MM.1S (cell line): ENCODE results near the gene SLC2A13.

Experiments used
- DNase-seq: peaks from one replicate; pipeline ENCODE4 v3.0.0-alpha.2; 2015
- H2AFZ ChIP-seq: fragments of 300-600 bp; sonication (generic); 2 replicates; pipeline ENCODE4 v1.6.0; 2016; ENCODE audit warnings: antibody characterized with exemption, low read length
- H3F3A ChIP-seq: fragments of 300-600 bp; sonication (generic); 2 replicates; pipeline ENCODE4 v1.6.1; 2016; ENCODE audit warnings: mild to moderate bottlenecking, antibody characterized with exemption, low read length, moderate library complexity, mixed read lengths; ENCODE audit not compliant: insufficient read depth
- H3K27ac ChIP-seq: fragments of 300-600 bp; sonication (generic); 2 replicates; pipeline ENCODE4 v1.5.1; 2016; ENCODE audit warnings: mild to moderate bottlenecking, low read length
- H3K27me3 ChIP-seq: fragments of 300-600 bp; sonication (generic); replicated peaks from 2 replicates; pipeline ENCODE4 v1.6.0; 2016; ENCODE audit warnings: low read length; ENCODE audit not compliant: insufficient read depth
- H3K36me3 ChIP-seq: fragments of 300-600 bp; sonication (generic); replicated peaks from 2 replicates; pipeline ENCODE4 v1.6.1; 2016; ENCODE audit warnings: mild to moderate bottlenecking, low read length, mixed read lengths; ENCODE audit not compliant: insufficient read depth
- H3K4me1 ChIP-seq: fragments of 300-600 bp; sonication (generic); 2 replicates; pipeline ENCODE4 v1.6.1; 2016; ENCODE audit warnings: low read length, mixed read lengths
- H3K4me2 ChIP-seq: fragments of 300-600 bp; sonication (generic); 2 replicates; pipeline ENCODE4 v1.6.0; 2016; ENCODE audit warnings: low read depth, low read length
- H3K4me3 ChIP-seq: fragments of 300-600 bp; sonication (generic); 2 replicates; pipeline ENCODE4 v1.5.1; 2016; ENCODE audit warnings: low read length, mixed read lengths
- H3K79me2 ChIP-seq: fragments of 300-600 bp; sonication (generic); 2 replicates; pipeline ENCODE4 v1.6.1; 2016; ENCODE audit warnings: mixed run types, low read length, mixed read lengths
- H3K9ac ChIP-seq: fragments of 300-600 bp; sonication (generic); 2 replicates; pipeline ENCODE4 v1.6.1; 2016; ENCODE audit warnings: low read length, mixed read lengths
- H3K9me2 ChIP-seq: fragments of 300-600 bp; sonication (generic); replicated peaks from 2 replicates; pipeline ENCODE4 v1.6.1; 2016; ENCODE audit warnings: mild to moderate bottlenecking, low read length, mixed read lengths; ENCODE audit not compliant: insufficient read depth
- H3K9me3 ChIP-seq: fragments of 300-600 bp; sonication (generic); replicated peaks from 2 replicates; pipeline ENCODE4 v1.6.1; 2016; ENCODE audit warnings: mild to moderate bottlenecking, low read length, mixed read lengths; ENCODE audit not compliant: insufficient read depth
- H4K20me1 ChIP-seq: fragments of 300-600 bp; sonication (generic); 2 replicates; pipeline ENCODE4 v1.6.1; 2016; ENCODE audit warnings: mild to moderate bottlenecking, low read length, moderate library complexity, mixed read lengths; ENCODE audit not compliant: insufficient read depth
- CTCF ChIP-seq: fragments of 300-600 bp; sonication (generic); IDR thresholded peaks from 2 replicates; pipeline ENCODE4 v1.5.1; 2016; ENCODE audit warnings: antibody characterized with exemption, low read length, mixed read lengths
- EZH2 ChIP-seq: fragments of 300-600 bp; sonication (generic); optimal IDR thresholded peaks from 2 replicates; pipeline ENCODE3; 2017; ENCODE audit warnings: low read depth, mild to moderate bottlenecking, antibody characterized with exemption, low read length, mixed read lengths
- EZH2phosphoT487 ChIP-seq: fragments of 300-600 bp; sonication (generic); IDR thresholded peaks from 2 replicates; pipeline ENCODE4 v1.6.1; 2018; ENCODE audit warnings: antibody characterized with exemption, low read length

SLC2A13 gene

DNA sequence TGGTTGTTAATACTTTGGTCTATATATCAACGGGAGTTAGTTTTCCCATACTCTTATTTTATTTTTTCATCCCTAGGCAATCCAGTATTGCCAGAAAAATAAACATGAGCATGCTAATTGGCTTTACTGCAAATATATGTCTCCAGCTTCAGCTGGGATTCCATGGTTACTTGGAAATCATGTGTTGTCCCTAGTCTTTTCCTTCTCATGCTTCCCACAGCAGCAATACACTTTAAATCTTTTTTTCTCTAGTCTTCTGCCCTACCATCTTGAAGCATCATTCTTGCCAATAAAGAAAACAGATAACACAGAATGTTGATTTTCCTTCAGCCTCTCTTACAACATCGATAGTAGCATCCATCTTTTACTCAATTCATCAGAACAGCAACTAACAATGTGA is 60.2 kb downstream of the SLC2A13 start:
- Histone ChIP-seq H3K79me2 (no peaks in the 10 kb centered on the region), H3K27me3 (no peaks in the 10 kb centered on the region), H3K9me3 (no peaks in the 10 kb centered on the region), H3F3A (no peaks in the 10 kb centered on the region), H3K4me2 (no peak overlapping the region), H3K9me2 (no peaks in the 10 kb centered on the region), H3K4me1 (no peaks in the 10 kb centered on the region), H3K36me3 (no peaks in the 10 kb centered on the region), H4K20me1 (no peaks in the 10 kb centered on the region), H3K9ac (no peak overlapping the region), H3K27ac (no peak overlapping the region), H2AFZ (no peak overlapping the region), H3K4me3 (no peak overlapping the region)
- TF ChIP-seq EZH2 (no peak), EZH2phosphoT487 (no peak), CTCF (no peak)
- no peak for DNase-seq

DNA sequence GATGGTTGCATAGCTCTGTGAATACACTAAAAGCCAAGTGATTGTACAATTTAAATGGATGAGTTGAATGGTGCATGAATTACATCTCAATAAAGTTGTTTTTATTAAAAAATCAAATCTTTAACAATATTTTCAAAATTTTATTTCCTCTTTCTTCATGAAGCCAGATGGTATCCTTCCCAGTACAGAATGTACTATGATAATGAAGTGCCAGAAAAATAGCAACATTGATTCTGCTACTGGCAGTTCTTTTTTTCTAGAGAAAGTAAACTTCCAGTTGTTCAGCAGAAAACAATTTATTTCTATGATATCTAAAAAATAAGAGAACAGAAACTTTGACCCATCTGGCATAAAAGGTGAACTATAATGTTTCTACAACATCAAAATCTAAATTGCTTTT is 61.5 kb downstream of the SLC2A13 start:
- no peaks in the 10 kb centered on the region for H3K4me1 ChIP-seq
- no peaks in the 10 kb centered on the region for H3K9me2 ChIP-seq
- DNase-seq: no peak
- no peaks in the 10 kb centered on the region for H3K36me3 ChIP-seq
- no peak for TF ChIP-seq EZH2phosphoT487
- no peak for TF ChIP-seq CTCF
- no peaks in the 10 kb centered on the region for H4K20me1 ChIP-seq
- no peak overlapping the region for H3K4me3 ChIP-seq
- no peaks in the 10 kb centered on the region for H3K27me3 ChIP-seq
- H2AFZ ChIP-seq: no peak overlapping the region
- no peak overlapping the region for H3K27ac ChIP-seq
- no peak overlapping the region for H3K9ac ChIP-seq
- H3F3A ChIP-seq: no peaks in the 10 kb centered on the region
- H3K79me2 ChIP-seq: no peaks in the 10 kb centered on the region
- no peaks in the 10 kb centered on the region for H3K9me3 ChIP-seq
- no peak overlapping the region for H3K4me2 ChIP-seq

DNA sequence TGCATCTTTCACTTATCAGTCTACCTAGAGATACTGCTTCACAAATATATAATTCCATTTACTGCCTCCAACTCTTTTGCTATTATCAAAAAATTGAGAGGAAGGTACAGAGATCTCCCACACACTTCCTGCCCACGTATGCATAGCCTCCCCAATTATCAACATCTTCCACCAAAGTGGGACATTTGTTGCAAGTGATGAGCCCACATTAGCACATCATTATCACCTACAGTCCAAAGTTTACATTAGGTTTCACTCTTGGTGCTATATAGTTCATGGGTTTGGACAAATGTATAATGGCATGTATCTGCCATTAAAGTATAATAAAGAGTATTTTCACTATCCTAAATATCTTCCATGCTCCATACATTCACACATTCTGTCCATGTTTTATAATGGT is 66.3 kb downstream of the SLC2A13 start:
- no peaks in the 10 kb centered on the region for H3K4me1 ChIP-seq
- no peaks in the 10 kb centered on the region for H4K20me1 ChIP-seq
- no peak overlapping the region for H2AFZ ChIP-seq
- no peaks in the 10 kb centered on the region for H3K9me2 ChIP-seq
- H3K4me3 ChIP-seq: no peak overlapping the region
- DNase-seq: no peak
- no peak overlapping the region for H3K4me2 ChIP-seq
- H3K36me3 ChIP-seq: no peaks in the 10 kb centered on the region; the same call in 1 of the 2 replicates
- TF ChIP-seq EZH2phosphoT487 (no peak), EZH2 (no peak), CTCF (no peak)
- no peaks in the 10 kb centered on the region for H3F3A ChIP-seq
- H3K27ac ChIP-seq: no peak overlapping the region
- H3K9ac ChIP-seq: no peak overlapping the region
- H3K9me3 ChIP-seq: no peaks in the 10 kb centered on the region
- H3K27me3 ChIP-seq: no peaks in the 10 kb centered on the region
- no peaks in the 10 kb centered on the region for H3K79me2 ChIP-seq

DNA sequence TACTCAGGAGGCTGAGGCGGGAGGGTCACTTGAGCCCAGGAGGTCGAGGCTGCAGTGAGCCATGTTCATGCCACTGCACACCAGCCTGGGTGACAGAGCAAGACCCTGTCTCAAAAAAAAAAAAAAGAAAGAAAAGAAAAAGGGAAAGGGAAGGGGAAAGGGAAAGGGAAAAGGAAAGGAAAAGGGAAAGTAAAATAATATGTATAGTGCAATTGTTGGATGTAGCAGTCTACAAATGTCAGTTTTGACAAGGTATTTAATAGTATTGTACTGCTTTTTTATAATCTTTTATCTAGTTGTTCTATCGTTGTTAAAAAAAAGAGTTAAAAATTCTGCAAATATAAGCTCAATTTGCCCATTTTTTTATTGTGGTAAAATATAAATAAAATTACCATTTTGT is 67.3 kb downstream of the SLC2A13 start:
- no peak overlapping the region for H3K4me2 ChIP-seq

More for the DNA sequence above, 67.3 kb downstream of the SLC2A13 start:
- H3K4me3 ChIP-seq: no peak overlapping the region
- DNase-seq: no peak
- no peaks in the 10 kb centered on the region for H3K9me2 ChIP-seq
- no peaks in the 10 kb centered on the region for H3K9me3 ChIP-seq
- no peaks in the 10 kb centered on the region for H3K79me2 ChIP-seq
- TF ChIP-seq EZH2 (no peak), CTCF (no peak), EZH2phosphoT487 (no peak)
- no peaks in the 10 kb centered on the region for H4K20me1 ChIP-seq
- no peaks in the 10 kb centered on the region for H3F3A ChIP-seq
- no peaks in the 10 kb centered on the region for H3K4me1 ChIP-seq
- no peak overlapping the region for H3K27ac ChIP-seq
- H3K27me3 ChIP-seq: no peaks in the 10 kb centered on the region
- H2AFZ ChIP-seq: no peak overlapping the region
- no peak overlapping the region for H3K9ac ChIP-seq
- H3K36me3 ChIP-seq: no peaks in the 10 kb centered on the region; the same call in 1 of the 2 replicates
